ENCODE measurements around the gene HPN.

DNA sequence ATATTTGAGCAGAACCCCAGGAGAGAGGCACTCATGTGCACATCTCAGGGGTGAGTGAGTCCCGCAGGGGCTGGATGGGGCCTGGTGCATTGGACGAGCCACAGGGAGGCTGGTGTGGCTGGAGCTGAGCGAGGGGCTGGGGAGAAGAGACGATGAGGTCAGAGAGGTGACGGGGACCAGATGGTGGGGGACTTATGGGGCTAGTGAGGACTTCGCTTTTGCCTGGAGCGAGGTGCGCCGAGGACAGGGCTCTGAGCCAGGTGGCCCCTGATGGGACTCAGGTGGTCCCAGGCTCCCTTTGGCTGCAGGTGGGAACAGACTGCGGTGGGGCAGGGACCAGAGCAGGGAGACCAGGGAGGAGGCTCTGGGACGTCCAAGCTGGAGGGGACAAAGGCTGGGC lies 67.2 kb downstream of the HPN start:
- TF ChIP-seq, protein P1, sequence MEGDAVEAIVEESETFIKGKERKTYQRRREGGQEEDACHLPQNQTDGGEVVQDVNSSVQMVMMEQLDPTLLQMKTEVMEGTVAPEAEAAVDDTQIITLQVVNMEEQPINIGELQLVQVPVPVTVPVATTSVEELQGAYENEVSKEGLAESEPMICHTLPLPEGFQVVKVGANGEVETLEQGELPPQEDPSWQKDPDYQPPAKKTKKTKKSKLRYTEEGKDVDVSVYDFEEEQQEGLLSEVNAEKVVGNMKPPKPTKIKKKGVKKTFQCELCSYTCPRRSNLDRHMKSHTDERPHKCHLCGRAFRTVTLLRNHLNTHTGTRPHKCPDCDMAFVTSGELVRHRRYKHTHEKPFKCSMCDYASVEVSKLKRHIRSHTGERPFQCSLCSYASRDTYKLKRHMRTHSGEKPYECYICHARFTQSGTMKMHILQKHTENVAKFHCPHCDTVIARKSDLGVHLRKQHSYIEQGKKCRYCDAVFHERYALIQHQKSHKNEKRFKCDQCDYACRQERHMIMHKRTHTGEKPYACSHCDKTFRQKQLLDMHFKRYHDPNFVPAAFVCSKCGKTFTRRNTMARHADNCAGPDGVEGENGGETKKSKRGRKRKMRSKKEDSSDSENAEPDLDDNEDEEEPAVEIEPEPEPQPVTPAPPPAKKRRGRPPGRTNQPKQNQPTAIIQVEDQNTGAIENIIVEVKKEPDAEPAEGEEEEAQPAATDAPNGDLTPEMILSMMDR (IDR thresholded peaks at IDR 0.05 in 8 of 11, conservative IDR thresholded peaks at IDR 0.05 in 3 of 11), result no peak
- TF ChIP-seq POLR2A (IDR thresholded peaks at IDR 0.05), result no peak
